NAMALWA (cell line): ENCODE measurements around the gene SHQ1.
"Not testable (repeated sequence)": the region's sequence is repeated elsewhere in the genome, so short reads cannot be mapped to it uniquely, and the experiment has no call there.

Experiments
- DNase-seq: peaks from one replicate; pipeline ENCODE4 v3.0.0-alpha.2; 2015; ENCODE audit warnings: low spot score

Gene SHQ1

GRCh38 chr3:72800869-72801268 lies 47.4 kb downstream of the SHQ1 start:
- DNase-seq: no peak

- no peak for DNase-seq
Measured at GRCh38 chr3:72798552-72799195, 49.6 kb downstream of the SHQ1 start.

GRCh38 chr3:72797773-72798543 lies 50.3 kb downstream of the SHQ1 start:
- DNase-seq: no peak

- no peak for DNase-seq
Measured at GRCh38 chr3:72794079-72794478, 54.2 kb downstream of the SHQ1 start.

- DNase-seq: no peak
Measured at GRCh38 chr3:72791161-72791560, 57.1 kb downstream of the SHQ1 start.

GRCh38 chr3:72789786-72790185 lies 58.5 kb downstream of the SHQ1 start:
- DNase-seq: no peak

GRCh38 chr3:72788232-72788631 lies 60.0 kb downstream of the SHQ1 start:
- DNase-seq: not testable (repeated sequence)

GRCh38 chr3:72786668-72787067 lies 61.6 kb downstream of the SHQ1 start:
- DNase-seq: no peak

GRCh38 chr3:72784226-72784625 lies 64.0 kb downstream of the SHQ1 start:
- DNase-seq: no peak

- no peak for DNase-seq
Measured at GRCh38 chr3:72782521-72782920, 65.7 kb downstream of the SHQ1 start.

- DNase-seq: no peak
Measured at GRCh38 chr3:72769758-72770540, 78.3 kb downstream of the SHQ1 start.

GRCh38 chr3:72768936-72769335 lies 79.3 kb downstream of the SHQ1 start:
- no peak for DNase-seq

- no peak for DNase-seq
Measured at GRCh38 chr3:72768481-72768880, 79.8 kb downstream of the SHQ1 start.

GRCh38 chr3:72768006-72768441 lies 80.2 kb downstream of the SHQ1 start:
- DNase-seq: no peak

GRCh38 chr3:72766866-72767265 lies 81.4 kb downstream of the SHQ1 start:
- no peak for DNase-seq

GRCh38 chr3:72763751-72764440 lies 84.3 kb downstream of the SHQ1 start:
- no peak for DNase-seq

GRCh38 chr3:72761410-72761809 lies 86.8 kb downstream of the SHQ1 start:
- DNase-seq: no peak

GRCh38 chr3:72760225-72760624 lies 88.0 kb downstream of the SHQ1 start:
- DNase-seq: no peak

- peak; percentile 80 for DNase-seq
Measured at GRCh38 chr3:72756900-72757299, 91.3 kb downstream of the SHQ1 start.

- no peak for DNase-seq
Measured at GRCh38 chr3:72754582-72754981, 93.7 kb downstream of the SHQ1 start.

- no peak for DNase-seq
Measured at GRCh38 chr3:72753495-72753894, 94.8 kb downstream of the SHQ1 start.

GRCh38 chr3:72750405-72750965 lies 97.8 kb downstream of the SHQ1 start:
- DNase-seq: no peak
